ENCODE data around the gene NRSN1.

NRSN1 gene

DNA sequence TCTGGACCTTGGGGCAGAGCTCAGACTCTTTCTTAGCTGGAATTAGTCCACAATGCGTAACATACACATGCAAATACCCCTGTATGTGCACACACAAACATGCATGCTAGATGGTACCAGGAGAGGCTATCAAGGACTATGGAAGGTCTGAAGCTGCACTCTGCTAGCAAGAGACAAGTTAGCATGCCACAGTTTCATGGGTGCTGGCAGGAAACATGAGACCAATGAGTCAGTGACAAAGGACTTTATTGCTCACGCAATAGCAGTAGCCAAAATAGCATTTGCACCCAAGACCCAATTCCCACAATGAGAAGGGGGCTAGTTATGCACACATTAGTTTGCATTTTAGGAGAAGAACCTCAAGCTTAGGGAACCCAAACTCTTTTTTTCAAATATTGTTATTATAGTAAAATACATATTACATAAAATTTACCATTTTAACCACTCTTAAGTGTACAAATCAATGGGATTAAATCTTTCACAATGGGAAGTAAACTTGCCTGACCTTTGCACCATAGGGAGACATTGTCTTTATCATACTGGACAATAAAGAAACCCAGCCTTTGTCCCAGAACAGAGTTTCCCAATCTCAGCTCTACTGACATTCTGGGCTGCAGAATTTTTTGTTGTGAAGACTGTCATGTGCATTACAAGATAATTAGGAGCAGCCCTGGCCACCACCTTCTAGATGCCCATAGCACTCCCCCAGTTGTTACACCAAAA lies 69.1 kb downstream of the NRSN1 start:
- H3K4me3 ChIP-seq (ENCODE audit: low read depth, low read length), result no peak overlapping the region
- TF ChIP-seq CTCF (IDR thresholded peaks at IDR 0.05; ENCODE audit: insufficient read depth, low read depth, low read length, missing control alignments), result no peak
- DNase-seq (ENCODE audit: low read depth), result no peak

DNA sequence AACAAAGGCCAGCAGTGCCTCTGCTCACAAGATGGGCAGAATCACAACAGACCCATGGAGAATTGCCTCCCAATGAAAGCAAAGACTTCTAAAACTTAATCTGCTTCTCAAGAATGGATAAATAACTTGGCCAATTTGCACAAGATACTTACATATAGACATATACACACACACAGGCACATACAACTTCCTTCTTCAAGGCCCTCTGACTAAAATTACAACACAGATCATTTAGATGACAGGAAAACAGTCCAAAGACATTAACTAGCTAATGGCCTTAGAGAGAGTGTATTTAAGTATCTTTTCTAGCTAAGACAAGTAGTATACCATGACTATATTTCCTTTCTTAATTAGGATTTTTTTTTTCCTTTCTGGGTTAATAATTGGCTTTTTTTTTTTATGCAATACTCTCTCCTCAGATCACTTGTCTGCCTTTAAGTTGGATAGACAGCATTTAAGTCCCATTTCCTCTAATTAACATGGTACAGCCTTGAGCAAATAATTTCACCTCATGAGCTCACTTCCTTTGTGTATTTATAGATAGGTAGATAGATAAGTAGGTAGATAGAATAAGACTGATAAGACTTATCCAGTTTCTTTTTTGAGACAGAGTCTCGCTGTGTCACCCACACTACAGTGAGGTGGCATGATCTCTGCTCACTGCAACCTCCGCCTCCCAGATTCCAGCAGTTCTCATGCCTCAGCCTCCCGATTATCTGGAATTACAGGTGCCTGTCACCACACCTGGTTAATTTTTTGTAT lies 70.0 kb downstream of the NRSN1 start:
- no peak overlapping the region for H3K4me3 ChIP-seq (ENCODE audit: low read depth, low read length)
- no peak for DNase-seq (ENCODE audit: low read depth)
- no peak for TF ChIP-seq CTCF (IDR thresholded peaks at IDR 0.05; ENCODE audit: insufficient read depth, low read depth, low read length, missing control alignments)
